HG03354 (cell line): ENCODE results near the gene TRIAP1.
"Not testable (repeated sequence)": the region's sequence is repeated elsewhere in the genome, so short reads cannot be mapped to it uniquely, and the experiment has no call there.

Experiments used
- ATAC-seq: cut with Tn5 transposase; IDR thresholded peaks from one replicate; pipeline ENCODE4 v1.9.1; 2021; ENCODE audit warnings: mild to moderate bottlenecking; ENCODE audit not compliant: unreplicated experiment, poor library complexity, severe bottlenecking

Gene TRIAP1

DNA sequence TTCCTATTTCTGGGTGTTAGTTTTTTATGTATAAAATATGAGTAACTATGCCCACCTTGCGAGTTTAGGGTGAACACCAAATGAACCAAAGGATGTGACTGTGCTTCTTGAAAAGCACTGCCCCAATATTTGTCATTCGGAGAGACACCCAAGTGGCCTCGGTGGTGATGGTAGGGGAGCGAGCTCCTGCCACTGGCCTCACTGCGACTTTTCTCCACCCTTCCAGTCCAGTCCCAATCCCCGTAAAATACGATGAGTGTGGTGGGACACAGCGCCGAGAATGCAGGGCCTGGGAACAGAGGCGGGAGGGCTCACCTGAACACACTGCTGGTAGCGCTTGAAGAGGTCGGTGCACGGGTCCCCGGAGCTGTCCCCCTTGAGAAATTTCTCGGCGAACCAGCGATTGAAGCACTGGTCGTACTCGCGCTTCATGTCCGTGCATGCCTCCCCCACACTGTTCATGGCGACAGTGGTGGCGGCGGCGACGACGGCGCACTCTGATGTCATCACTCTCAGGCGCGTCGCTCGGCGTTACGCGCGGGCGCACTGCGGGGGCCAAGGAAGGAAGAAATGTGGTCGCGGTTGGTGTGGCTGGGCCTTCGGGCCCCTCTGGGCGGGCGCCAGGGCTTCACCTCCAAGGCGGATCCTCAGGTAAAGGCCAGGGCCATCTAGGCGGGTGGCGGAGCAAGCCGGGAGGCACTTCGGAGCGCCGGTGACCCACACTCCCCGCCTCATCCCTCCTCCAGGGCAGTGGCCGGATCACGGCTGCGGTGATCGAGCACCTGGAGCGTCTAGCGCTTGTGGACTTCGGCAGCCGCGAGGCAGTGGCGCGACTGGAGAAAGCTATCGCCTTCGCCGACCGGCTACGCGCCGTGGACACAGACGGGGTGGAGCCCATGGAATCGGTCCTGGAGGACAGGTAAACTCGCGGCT is at the start of gene TRIAP1, which contains the start of gene GATC:
TRIAP1 (minus strand) TSS at position 474 of the 933 bp plus-strand sequence; CDS start at position 462, 12 bp downstream.
GATC (plus strand) TSS at position 534 of the 933 bp plus-strand sequence; CDS start at position 571, 37 bp downstream.
- ATAC-seq: peak; percentile 94

DNA sequence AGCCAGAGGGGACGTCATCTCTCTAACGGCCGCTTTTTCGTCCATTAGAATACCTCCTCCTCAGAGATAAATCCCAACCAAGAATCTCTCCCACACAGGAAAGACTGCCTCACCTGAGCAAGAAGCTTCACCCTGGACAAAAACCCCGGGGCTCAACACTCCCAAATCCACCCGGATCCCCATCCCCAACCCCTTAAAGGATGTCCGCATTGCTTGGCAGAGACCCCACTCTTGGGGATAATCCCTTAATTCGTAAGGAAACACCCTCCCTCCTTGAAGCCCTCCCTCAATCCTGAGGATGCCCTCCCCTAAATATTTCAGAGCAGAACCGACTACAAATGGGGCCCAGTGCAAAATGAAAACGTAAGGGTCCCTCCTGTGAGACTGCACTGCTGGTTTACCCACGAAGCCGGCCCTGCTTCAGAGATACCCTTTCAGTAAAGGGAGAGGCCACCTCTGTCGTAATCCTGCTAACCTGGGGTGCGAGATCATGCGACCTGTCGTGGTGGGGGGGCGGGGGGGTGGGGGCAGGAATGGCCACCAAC is 49.1 kb upstream of the TRIAP1 start:
- ATAC-seq: peak; percentile 12

DNA sequence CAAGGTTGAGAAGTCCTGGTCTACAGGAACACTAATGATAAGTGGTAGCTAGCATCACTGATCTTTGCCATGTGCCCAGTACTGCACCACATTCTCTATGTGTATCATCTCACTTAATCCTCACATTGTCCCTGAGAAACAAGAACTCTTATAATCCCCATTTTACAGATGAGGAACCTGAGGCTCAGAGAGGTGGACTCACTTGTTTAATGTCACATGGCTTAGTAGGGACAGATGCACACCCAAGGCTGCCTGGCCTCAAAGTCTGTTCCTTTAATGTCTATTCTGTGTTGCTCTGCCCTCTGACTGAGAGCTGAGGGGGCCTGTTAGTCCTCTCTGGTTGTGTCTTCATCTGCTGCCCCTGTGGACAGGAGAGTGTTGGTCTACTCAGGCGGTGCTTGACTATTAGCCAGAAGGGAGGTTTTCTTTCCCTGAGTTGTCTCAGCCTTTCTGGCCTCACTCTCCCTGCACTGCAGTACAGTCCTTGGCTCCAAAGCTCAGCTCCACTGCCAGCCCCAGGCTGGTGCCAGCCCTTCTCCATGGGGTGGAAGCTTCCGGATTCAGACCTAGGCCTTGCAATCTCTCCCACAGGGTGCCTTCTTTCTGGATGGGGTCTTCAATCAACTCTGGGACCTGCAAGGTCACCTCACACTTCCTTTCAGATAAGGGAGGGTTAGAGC is 44.8 kb upstream of the TRIAP1 start:
- ATAC-seq: no peak

DNA sequence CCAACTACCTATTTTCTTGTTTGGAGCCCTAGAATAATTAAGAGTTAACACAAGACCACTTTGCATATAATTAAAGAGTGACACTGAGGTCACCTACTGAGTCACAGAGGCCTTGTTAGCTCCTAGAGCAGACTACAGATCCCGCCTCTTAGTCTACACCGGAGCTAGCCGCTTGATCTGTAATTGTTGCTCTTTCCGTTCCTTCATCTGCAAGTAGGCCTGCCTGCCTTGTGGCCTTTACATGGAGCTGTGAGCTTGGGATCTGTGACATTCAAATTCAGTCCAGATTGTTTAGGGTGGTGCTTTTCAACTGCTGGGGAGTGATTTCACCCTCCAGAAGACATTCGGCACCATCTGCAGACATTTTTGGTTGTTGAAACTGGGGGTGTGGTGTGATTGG is 44.1 kb upstream of the TRIAP1 start:
- no peak for ATAC-seq

DNA sequence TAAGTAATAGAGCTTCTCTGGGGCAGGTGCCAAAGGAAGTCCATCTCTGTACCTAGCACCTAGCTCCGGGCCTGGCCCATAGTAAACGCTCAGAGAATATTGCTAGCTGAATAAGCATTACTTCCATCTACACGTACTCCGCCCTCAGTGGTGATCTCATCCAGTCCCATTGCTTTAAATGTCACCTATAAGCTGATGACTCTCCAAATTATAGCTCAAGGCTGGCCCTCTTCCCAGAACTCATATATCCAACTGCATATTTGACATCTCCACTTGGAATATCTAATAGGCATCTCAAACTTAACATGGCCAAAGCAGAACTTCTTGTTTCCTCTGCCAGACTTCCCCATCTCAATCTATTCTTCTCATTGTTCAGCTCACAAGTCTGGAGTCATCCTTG is 42.8 kb upstream of the TRIAP1 start:
- no peak for ATAC-seq

DNA sequence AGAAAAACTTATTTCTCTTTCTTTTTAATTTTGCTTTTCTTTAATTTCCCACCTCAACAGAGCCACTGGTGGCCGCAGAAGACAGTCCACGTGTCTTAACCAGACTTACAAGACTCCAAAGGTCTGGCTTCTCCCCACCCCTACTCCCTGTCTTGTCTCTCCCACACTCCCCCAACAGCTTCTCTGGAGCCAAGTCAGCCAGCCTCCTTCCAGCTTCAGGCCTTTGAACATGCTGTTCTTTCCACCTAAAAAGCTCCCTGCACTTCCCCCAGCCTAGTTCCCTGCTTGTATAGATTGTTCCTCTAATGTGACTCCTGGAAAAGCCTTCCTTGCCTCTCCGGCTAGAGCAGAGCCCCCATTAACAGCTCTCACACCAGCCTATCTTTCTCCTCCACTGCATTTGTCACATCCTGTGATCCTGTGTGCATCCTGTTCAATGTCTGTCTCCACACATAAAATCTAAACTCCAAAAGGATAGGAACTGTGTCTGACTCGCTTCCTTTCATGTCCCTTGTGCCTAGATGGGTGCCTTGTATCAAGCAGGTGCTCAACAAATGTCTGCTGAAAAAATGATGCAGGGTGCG is 42.0 kb upstream of the TRIAP1 start:
- no peak for ATAC-seq

DNA sequence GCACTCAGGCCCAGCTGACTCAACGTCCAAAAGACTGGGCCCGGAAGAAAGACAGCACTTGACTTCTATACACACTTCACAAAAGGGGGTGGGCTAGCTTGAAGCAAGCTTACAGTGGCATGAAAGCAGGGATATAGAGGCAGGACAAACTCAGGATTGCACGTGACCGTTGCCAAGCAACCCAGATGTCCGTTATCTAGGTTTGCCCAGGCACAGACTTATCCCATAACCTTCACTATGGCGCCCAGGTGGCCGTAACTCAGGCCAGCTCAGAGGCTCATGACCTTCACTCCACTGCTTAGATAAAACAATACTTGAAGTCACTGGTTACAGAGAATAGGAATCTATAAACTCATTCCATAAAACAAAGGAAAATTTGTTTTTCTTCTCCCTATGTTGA is 41.4 kb upstream of the TRIAP1 start:
- not testable (repeated sequence) for ATAC-seq

DNA sequence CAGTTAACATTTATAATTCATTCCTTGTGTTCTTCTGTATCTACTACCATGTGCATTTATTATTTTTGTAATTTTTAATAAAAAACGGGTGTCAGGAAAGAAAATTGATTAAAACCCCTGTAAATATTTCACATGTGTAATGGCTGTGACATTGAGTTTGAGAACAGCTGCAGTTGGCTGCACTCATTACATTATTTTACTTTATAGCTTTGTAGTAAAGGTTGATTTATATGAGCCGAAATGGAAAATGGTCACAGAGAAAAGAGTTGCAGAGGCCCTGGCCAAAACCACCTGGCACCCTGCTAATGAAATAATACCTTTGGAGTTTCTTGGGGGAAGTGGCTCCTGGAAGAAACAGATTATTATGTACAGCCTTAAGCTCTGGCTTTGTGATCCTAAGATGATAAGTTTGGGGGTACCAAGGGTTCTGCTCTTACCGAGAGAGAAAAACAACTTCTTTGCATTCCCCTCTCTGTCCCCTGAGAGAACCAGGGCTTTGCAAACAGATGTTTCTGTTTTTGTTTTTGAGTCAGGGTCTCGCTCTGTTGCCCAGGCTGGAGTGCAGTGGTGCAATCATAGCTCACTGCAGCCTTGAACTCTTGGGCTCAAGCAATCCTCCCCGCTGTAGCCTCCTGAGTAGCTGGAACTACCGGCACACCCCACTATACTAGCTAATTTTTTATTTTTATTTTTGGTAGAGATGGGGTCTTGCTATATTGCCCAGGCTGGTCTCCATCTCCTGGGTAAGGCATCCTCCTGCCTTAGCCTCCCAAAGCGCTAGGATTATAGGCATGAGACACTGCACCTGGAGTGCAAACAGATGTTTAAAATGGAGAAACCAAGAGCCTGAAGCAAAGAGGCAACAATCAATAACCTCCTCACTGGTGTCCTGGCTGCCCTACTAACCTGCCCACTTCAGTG is 40.0 kb upstream of the TRIAP1 start:
- ATAC-seq: no peak

DNA sequence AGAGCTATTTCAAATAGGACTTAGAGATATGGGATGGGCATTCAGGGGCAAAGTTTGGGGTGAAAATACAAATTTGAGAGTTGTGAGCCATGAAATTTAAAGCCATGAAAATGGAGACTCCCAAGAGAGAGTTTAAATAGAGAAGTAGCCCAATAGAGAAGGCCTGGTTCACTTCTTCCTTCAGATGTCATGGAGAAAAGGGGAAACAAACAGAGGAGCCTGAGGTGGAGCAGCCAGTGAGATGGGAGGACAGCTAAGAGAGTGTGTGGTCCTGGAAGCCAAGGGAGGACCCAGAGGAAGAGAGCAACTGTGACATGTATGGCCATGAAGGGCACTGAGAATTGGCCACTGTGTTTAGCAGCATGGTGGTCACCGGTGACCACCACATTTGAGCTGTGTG is 37.4 kb upstream of the TRIAP1 start:
- no peak for ATAC-seq

DNA sequence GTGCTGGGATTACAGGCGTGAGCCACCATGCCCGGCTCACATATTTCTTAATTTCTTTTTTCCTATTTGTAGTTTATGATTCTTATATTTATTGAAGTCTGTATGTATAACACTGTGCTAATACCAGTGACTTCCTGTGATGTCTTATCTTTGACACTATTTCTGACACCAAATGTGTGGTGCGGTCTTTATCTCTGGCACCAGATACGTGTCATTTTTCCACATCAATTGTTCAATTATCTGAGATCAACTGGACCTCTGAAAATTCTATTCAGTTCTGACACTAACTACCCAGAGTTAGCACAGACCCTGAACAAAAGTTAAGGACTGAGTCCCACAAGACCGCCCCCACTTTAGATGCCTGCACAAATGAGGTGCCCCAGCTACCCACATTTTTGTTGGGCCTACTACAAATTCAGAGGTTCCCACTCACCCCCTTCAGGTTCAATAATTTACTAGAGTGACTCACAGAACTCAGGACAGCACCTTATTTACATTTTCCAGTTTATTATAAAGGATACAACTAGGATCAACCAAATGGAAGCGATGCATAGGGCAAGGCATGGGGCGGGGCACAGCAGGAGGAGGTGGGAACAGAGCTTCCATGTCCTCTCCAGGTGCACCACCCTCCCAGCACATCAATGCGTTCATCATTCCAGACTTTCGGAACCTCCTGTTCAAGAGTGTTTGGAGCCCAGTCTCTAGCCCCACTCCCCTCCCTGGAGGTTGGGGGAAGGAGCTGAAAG is 35.0 kb upstream of the TRIAP1 start:
- no peak for ATAC-seq

DNA sequence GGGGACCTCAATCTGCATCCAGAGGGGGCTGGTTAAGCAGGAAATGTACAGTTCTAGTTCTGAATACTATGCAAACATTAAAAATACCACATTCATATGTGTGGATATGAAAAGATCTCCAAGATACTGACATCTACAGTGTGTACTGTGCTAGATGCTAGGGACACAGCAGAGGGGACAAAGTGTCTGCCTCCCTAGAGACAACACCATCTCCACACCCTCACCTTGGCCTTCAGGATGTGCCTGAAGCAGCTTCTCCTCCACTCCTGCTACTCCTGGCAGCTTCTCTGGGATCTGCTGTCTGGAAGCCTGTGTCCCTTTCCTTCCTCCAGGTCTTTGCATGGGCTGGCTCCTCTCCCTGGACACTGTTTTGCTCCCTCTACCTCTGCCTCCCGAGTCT is 34.0 kb upstream of the TRIAP1 start:
- ATAC-seq: no peak

DNA sequence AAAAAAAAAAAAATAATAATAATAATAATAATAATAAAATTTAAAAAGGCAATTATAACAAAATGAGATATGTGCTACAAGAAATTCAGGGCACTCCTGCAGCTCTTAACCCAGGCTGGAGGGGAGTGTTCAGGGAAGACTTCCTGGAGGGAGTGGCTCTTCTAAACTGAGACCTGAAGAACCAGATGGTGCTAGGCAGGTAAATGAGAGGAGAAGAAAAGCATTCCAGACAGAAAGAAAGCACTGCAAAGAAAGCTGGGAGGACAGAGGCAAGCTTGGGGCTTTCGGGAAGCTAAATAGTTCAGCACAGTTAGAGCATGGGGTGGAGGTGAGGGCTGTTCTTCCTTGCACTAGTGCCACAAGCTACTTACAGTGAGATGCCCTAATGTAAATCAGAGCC is 33.3 kb upstream of the TRIAP1 start:
- ATAC-seq: no peak

DNA sequence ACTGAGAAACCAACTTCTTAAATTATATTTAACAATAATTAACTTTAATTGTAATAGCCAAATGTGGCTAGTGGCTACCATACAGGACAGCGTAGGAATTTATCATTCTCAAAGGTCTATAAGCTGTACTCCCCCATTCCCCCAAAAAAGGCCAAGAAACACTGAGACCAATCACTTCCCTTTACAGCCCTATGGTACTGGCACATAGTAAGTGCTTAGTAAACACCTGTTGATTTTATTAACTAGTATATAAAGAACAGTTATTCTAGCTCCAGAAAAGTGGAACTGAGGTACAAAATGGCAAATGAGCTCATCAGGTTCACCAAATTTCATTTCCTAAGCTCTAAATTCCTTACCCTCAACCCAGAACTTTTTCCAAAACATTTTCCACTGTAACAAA is 29.5 kb upstream of the TRIAP1 start:
- no peak for ATAC-seq

DNA sequence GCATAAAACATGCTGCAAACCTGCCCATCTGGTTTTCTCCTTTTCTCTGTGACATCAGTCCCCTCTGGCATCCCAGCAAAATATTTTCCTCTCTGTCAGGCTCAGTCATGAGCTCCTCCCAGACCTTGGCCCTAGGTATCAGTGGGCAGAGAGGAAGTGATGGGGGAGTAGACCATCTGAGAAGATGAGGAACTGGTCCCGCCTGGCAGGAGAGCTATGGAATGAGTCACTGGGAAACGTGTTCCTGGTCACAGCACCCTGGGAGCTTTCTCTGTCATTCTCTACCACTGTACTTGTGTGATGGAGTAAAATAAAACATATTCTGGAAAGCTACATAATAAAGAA is 28.4 kb upstream of the TRIAP1 start:
- ATAC-seq: no peak

DNA sequence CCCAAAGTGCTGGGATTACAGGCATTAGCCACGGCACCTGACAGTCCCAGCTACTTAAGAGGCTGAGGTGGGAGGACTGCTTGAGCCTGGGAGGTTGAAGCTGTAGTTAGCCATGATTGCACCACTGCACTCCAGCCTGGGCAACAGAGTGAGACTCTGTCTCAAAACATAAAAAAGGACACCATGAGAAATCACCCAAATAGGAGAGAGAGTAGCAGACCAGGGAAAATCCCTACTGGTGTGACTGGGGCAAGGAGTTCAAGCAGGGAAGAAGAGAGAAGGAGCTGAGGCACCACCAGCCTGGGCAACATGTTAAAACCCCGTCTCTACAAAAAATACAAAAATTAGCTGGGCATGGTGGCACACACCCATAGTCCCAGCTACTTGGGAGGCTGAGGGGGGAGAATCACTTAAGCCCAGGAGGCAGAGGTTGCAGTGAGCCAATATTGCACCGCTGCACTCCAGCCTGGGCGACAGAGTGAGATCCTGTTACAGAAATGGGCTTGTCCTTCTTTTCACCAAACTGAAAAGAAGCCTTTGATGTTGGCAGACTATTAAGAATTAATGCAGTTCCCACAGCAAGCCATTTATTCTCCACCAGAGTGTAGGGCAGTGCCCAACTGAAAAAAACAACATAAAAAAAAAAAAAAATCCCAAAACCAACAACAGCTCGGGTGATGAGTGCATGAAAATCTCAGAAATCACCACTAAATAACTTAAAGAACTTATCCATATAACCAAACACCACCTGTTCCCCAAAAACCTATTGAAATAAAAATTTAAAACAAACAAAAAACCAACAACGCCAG is 27.8 kb upstream of the TRIAP1 start:
- no peak for ATAC-seq

DNA sequence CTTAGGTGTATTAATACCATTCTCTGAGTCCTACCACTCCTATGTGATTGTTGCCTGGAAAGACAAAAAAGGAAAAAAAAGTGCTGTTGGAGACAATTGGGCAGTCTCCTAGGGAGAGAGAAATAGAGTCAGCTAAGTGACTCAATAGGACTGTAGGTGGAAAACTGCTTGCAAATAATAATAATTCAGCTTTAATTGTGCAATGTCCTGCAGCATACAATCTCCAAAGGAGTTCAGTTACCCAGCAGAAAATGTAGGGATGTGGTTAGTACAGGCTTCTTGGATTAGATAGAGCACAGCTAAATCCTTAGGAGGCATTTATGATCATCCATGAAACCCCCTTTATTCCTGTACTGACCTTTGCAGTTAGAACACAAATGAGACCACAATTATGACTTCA is 26.3 kb upstream of the TRIAP1 start:
- ATAC-seq: no peak

DNA sequence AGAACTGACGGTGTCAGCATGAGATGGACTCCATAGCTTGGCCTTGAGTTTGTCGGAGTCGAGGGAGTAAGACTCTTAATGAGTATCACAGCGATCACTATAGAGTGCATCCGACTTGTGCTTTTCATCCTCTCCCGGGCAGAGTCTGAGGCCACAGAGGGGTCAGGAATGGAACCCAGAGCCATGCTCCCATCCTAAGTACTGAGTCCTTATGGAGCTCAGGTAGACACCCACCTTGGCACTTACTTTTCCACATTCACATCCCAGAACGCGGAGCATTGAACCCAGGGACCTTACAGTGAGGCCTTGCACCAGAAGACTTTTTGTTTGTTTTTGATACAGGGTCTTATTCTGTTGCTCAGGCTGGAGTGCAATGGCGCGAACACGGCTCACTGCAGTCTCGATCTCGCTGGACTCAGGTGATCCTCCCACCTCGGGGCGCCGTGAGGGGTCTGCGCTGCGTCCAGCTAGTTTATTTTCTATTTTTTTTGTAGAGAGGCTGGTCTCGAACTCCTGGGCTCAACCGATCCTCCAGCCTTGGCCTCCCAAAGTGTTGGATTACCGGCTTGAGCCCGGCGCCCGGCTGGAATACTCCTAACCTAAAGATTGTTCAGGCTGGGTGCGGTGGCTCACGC is 24.1 kb upstream of the TRIAP1 start:
- peak; percentile 15 for ATAC-seq
